Calu3 (cell line): Measurements from ENCODE around the gene NUP160. TPM values are rescaled to one million over a fixed set of nuclear protein-coding genes. Genes with fewer than 3 reads are reported as not detected.
A peak's percentile ranks its signal among the peaks of the same experiment; 100 is the strongest.
"Not testable (repeated sequence)": the region's sequence is repeated elsewhere in the genome, so short reads cannot be mapped to it uniquely, and the experiment has no call there.

Source experiments
- Bru-seq: library from RNA; stranded (reverse); fragments of 400-500 nt; gene quantifications from one replicate; lab custom pipeline; 2021; lab: Mats Ljungman, UMichigan
- BruChase-seq, 2 experiments: library from RNA; stranded (reverse); fragments of 400-500 nt; gene quantifications; one replicate each; lab custom pipeline; 2021; lab: Mats Ljungman, UMichigan
- BruUV-seq: library from RNA; stranded (reverse); fragments of 400-500 nt; replicated peaks from 2 replicates; lab custom pipeline; 2021; lab: Mats Ljungman, UMichigan
- CTCF ChIA-PET: fragments of 300-600 bp; sonication (Branson Sonifier 250); formaldehyde crosslinking; loops from one replicate; lab custom pipeline; 2022; ENCODE audit warnings: antibody characterized with exemption; lab: Charles Lee
- DNase-seq: peaks from one replicate; pipeline ENCODE4 v3.0.0; 2022
- H3K27ac Mint-ChIP-seq: one replicate; pipeline ENCODE4 v1.8.0; 2022; ENCODE audit warnings: mixed read lengths; ENCODE audit not compliant: unreplicated experiment
- H3K27me3 Mint-ChIP-seq: one replicate; pipeline ENCODE4 v1.8.0; 2022; ENCODE audit warnings: mixed read lengths; ENCODE audit not compliant: unreplicated experiment
- H3K36me3 Mint-ChIP-seq: one replicate; pipeline ENCODE4 v1.8.0; 2022; ENCODE audit warnings: mild to moderate bottlenecking, moderate library complexity, mixed read lengths; ENCODE audit not compliant: insufficient read depth, unreplicated experiment
- H3K4me1 Mint-ChIP-seq: one replicate; pipeline ENCODE4 v1.8.0; 2022; ENCODE audit warnings: mild to moderate bottlenecking, low read depth, mixed read lengths; ENCODE audit not compliant: unreplicated experiment
- H3K4me3 Mint-ChIP-seq: one replicate; pipeline ENCODE4 v1.8.0; 2022; ENCODE audit warnings: mild to moderate bottlenecking, low read depth, moderate library complexity, mixed read lengths; ENCODE audit not compliant: unreplicated experiment
- H3K9me3 Mint-ChIP-seq: one replicate; pipeline ENCODE4 v1.8.0; 2022; ENCODE audit warnings: low read depth, mixed read lengths; ENCODE audit not compliant: unreplicated experiment
- CTCF ChIP-seq: fragments of 200-600 bp; IDR thresholded peaks from one replicate; pipeline ENCODE4 v1.8.0; 2022; ENCODE audit warnings: antibody characterized with exemption; ENCODE audit not compliant: unreplicated experiment
- intact Hi-C: fragments of 100-400 bp; cut with micrococcal nuclease; formaldehyde crosslinking; loops from one replicate; pipeline ENCODE4 v1.10.0; 2022; ENCODE audit not compliant: unreplicated experiment
- long read RNA-seq: library from polyadenylated mRNA; stranded (forward); transcript quantifications from one replicate; pipeline ENCODE4 v2.0.0, GENCODE V29; 2022
- total RNA-seq: library from RNA; stranded (reverse); gene quantifications from 2 replicates; pipeline ENCODE4 v1.2.3, GENCODE V29; 2022

NUP160 gene
- 50.6 and 54.7 TPM in 2 replicates for total RNA-seq
- Bru-seq, nascent RNA, result percentile 86 among the genes with signal in this experiment
- percentile 86 among the genes with signal in this experiment for BruChase-seq, experiment 1, labeled RNA remaining after a 6-hour chase
- percentile 87 among the genes with signal in this experiment for BruChase-seq, experiment 2, labeled RNA remaining after a 2-hour chase
- long read RNA-seq, full-length matches to known transcripts, result 29 of 48 reads
- long read RNA-seq, partial matches to known transcripts, result 9 of 48 reads
- long read RNA-seq, other reads (novel, unspliced or antisense), result 10 of 48 reads

GRCh38 chr11:47847892-47848699, at the start of gene NUP160:
Gene NUP160, minus strand, starts transcription at chr11:47848350. Its CDS starts 32 bp downstream, at chr11:47848318.
- H3K4me1 Mint-ChIP-seq, result peaks cover 22% of the 10 kb centered on the region
- BruUV-seq, result no TSS peak
- peak within 1 kb of the TSS; percentile 87 for H3K4me3 Mint-ChIP-seq
- H3K27me3 Mint-ChIP-seq, result no peaks in the 10 kb centered on the region
- peak within 1 kb of the TSS; percentile 89 for H3K27ac Mint-ChIP-seq
- TF ChIP-seq CTCF, result no peak
- intact Hi-C loops, result no loop called here
- CTCF ChIA-PET, result interaction anchor here (1.0 kb wide), 1 partner anchor 76 kb away, joined by 5 read pairs; no protein-coding TSS in a partner anchor
- peaks cover 35% of the 10 kb centered on the region for H3K36me3 Mint-ChIP-seq
- peak; percentile 91 for DNase-seq
- H3K9me3 Mint-ChIP-seq, result no peaks in the 10 kb centered on the region

DNA sequence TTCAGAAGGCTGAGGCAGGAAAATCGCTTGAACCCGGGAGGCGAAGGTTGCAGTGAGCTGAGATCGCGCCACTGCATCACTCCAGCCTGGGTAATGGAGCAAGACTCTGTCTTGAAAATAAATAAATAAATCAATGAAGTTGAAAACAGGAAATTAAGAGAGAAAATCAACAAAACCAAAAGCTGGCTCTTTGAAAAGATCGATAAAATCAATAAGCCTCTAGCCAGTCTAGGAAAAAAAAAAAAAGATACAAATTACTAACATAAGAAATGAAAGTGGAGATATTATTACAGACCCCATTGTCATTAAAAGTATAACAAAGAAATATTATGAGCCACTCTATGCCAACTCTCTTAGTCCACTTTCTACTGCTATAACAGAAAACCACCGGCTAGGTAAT, 48.0 kb upstream of the NUP160 start:
- no peaks in the 10 kb centered on the region for H3K36me3 Mint-ChIP-seq
- DNase-seq, result no peak
- no peak overlapping the region for H3K4me3 Mint-ChIP-seq
- intact Hi-C loops, result no loop called here
- no peaks in the 10 kb centered on the region for H3K4me1 Mint-ChIP-seq
- H3K27me3 Mint-ChIP-seq, result no peaks in the 10 kb centered on the region
- CTCF ChIA-PET, result no interaction called here
- no TSS peak for BruUV-seq
- H3K9me3 Mint-ChIP-seq, result no peaks in the 10 kb centered on the region
- H3K27ac Mint-ChIP-seq, result no peak overlapping the region
- no peak for TF ChIP-seq CTCF

DNA sequence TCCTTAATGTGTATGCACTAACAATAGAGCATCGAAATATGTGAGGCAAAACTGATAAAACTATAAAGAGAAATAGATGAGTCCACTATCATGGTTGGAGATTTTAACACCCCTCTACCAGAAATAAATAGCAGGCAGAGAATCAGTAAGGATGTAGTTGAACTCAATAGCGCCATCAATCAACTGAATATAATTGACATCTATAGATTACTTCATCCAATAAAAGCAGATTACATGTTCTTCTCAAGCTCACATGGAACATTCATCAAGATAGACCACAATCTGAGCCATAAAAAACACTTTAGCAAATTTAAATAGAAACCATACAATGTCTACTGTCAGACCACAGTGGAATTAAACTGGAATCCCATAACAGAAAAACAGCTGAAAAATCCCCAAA, 46.9 kb upstream of the NUP160 start:
- no peak overlapping the region for H3K27ac Mint-ChIP-seq
- no peak for DNase-seq
- H3K4me1 Mint-ChIP-seq, result no peaks in the 10 kb centered on the region
- no peaks in the 10 kb centered on the region for H3K27me3 Mint-ChIP-seq
- no peak overlapping the region for H3K4me3 Mint-ChIP-seq
- H3K36me3 Mint-ChIP-seq, result no peaks in the 10 kb centered on the region
- no peaks in the 10 kb centered on the region for H3K9me3 Mint-ChIP-seq
- intact Hi-C loops, result loop anchor here (2.0 kb wide), 1 partner anchor 60 kb away; no protein-coding TSS in a partner anchor
- BruUV-seq, result no TSS peak
- CTCF ChIA-PET, result no interaction called here
- no peak for TF ChIP-seq CTCF

- DNase-seq, H3K36me3 Mint-ChIP-seq, BruUV-seq, CTCF ChIA-PET, H3K4me1 Mint-ChIP-seq, H3K27me3 Mint-ChIP-seq, H3K27ac Mint-ChIP-seq, H3K4me3 Mint-ChIP-seq, H3K9me3 Mint-ChIP-seq, intact Hi-C loops: not testable (repeated sequence)
Observed at GRCh38 chr11:47892546-47893276, 44.6 kb upstream of the NUP160 start.
